Right lobe of liver (tissue), 4 donors: ENCODE results near the gene RSAD2.

Source experiments
- CTCF ChIP-seq, 4 donors: fragments of 200-600 bp in 3 of 4; fragments of 450-650 bp in 1 of 4; IDR thresholded peaks; one replicate each; pipeline versions ENCODE4 v1.5.1 to v1.8.0; 2016 to 2022; ENCODE audit warnings: antibody characterized with exemption in 4 of 4, mild to moderate bottlenecking in 2 of 4
- POLR2A ChIP-seq: fragments of 450-650 bp; IDR thresholded peaks from one replicate; pipeline ENCODE4 v1.6.1; 2017; ENCODE audit warnings: antibody characterized with exemption, mild to moderate bottlenecking
- donor health status: DM: no; HTN: no; CAD: no.
- donor health status: DM: no; HTN: no; CAD: no.
- donor health status: DM: no; HTN: yes; CAD: no.

GRCh38 chr2:6940820-6941219 is 63.2 kb downstream of the RSAD2 start:
- TF ChIP-seq CTCF (IDR thresholded peaks at IDR 0.05) = no peak
- no peak for TF ChIP-seq POLR2A
